HG03025 (cell line): ENCODE measurements around the gene GTPBP10.
A peak's percentile ranks its signal among the peaks of the same experiment; 100 is the strongest.
"Not testable (repeated sequence)": the region's sequence is repeated elsewhere in the genome, so short reads cannot be mapped to it uniquely, and the experiment has no call there.

Source experiments
- ATAC-seq: cut with Tn5 transposase; IDR thresholded peaks from one replicate; pipeline ENCODE4 v1.9.1; 2021; ENCODE audit warnings: mild to moderate bottlenecking, moderate library complexity; ENCODE audit not compliant: unreplicated experiment, low FRiP score

The GTPBP10 gene

DNA sequence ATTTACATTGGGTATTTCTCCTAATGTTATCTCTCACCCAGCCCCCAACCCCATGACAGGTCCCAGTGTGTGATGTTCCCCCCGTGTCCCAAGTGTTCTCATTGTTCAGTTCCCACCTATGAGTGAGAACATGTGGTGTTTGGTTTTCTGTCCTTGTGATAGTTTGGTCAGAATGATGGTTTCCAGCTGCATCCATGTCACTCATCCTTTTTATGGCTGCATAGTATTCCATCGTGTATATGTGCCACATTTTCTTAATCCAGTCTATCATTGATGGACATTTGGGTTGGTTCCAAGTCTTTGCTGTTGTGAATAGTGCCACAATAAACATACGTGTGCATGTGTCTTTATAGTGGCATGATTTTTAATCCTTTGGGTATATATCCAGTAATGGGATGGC is 3.5 kb downstream of the GTPBP10 start:
- not testable (repeated sequence) for ATAC-seq

DNA sequence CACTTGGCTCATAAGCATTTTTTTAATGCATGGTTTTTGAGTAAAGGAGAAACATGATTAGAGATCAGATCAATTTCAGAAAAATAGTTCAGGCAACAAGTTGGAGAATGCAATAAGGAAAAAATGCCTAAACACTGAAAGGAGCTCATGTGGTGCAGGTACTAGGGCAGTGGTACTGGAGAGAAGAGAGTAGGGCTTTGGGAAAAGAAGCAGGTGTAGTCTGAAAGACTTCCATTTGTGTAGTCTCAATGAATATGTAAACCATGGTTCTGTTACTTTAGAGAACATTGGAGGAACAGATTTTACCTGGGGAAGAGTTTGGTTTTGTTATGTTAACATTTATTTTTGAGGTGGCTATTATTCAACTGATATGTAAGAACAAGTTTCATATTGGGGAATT is 5.5 kb downstream of the GTPBP10 start:
- no peak for ATAC-seq

DNA sequence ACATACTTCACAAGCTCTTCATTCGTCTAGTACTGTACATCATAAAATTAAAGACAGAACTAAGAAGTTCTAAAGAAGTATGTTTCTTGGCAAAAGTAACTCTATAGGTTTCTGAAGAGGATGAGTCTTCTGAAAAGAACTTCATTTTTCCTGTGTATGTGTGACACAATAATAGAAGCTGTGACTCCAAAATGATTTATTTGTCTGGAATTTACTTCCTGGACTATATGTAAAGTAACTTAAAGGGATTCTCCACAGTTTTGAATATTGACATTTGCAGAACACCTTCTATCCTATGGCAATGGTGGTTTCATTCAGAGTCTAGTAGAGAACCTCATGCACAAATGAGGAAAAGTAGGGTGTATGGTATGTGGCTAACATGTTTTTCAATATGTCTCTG is 36.9 kb downstream of the GTPBP10 start:
- no peak for ATAC-seq

DNA sequence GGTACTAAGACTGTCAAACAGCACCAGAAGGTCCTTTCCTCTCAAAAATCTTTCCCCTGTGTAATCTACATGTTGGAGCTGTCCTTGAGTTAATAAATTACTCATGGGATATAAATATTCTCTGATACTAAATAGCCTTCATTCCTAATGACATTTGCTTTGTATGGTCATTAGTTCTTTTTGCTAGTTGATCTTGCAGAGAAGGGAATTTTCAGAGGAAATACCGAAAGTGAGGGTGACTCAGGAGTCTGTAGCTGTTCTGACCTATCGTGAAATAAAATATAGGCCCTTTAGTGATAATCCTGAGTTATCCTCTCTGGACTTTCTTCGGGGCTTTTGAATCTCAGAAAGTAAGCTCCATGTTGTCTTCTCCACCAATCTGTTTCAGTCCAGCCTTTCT is 37.3 kb downstream of the GTPBP10 start:
- ATAC-seq: no peak

DNA sequence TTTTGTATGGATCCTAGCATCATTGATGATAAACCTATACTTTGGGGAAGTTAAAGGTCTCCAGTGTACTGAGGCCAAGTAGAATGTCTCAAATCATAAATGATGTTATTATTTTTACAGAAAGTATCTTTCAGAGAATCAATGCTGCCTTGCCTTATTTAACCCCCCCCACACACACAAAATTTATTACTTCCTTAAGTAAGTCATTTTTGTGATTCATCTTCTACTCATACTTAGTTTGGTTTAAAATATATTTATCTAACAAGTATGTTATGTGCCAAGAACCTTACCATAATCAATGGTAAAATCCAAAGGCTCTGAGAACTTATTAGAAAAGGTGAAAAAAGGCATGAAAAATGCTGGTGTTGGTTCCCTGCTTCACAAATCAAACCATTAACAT is 37.9 kb downstream of the GTPBP10 start:
- ATAC-seq: no peak

DNA sequence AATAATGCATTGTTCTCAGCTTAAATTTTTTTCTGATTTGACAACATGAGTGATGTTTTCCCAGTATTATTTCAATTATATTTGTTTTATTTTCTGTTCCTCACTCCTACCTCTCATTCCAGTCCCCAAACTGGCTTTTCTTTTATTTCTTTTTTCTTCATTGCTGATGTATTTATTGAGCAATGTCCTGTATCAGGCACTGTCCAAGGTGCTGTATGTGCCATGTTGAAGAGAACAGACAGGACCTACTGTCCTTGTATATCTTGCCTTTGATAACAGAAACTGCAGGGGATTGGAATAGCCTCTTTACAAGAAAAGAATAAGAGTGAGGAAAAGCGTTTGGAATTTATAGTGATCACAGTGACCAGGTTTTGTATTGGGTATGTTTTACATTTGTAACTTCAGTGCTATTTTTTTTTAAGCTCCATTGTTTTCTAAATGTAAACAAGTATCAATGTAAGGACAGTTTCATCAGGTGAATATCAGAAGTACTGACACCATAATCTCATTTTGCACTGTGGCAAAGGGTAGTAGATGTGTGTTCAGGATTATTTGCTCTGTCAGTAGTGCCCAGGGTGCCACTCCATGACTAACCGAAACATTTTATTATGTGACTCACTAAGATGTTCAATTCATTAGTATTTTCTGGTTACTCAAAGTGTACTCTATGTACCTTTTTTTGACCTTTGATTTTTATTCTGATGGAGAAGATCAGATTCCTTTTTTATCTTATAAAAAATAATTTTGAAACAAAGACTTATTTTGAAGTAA is 41.1 kb downstream of the GTPBP10 start:
- ATAC-seq: no peak

DNA sequence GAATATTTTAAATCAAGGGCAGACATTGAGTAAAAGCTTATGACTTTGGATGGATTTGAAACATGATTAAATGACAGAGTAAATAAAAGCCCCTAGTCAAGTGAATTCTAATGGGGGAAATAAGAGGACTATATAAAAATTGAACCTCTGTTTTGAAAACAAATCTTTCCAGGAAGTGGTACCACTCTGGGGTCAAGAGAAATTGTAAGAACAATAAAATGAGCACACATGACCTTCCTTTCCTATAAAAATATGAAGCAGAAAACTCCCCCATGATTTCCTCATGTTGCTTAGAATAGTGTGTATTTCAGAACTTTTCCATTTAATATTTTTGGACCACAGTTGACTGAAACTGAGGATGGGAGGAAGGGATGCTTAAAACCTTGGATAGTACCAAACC is 44.4 kb downstream of the GTPBP10 start:
- ATAC-seq: no peak

DNA sequence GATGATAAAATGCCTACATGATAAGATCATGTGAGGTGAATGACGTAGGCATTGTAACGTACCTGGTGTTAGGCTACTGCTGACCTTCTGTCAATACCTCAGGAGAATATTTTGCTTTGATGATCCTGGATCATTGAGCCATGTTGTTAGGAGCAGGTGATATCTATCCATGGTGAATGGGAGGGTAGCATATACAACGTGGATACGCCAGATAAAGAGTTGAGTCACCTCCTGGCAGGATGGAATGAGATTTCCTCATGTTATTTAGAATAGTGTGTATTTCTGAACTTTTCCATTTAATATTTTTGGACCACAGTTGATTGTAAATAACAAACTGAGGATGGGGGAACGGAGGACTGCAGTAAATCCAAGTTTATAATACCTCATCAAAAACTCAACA is 45.0 kb downstream of the GTPBP10 start:
- ATAC-seq: no peak

DNA sequence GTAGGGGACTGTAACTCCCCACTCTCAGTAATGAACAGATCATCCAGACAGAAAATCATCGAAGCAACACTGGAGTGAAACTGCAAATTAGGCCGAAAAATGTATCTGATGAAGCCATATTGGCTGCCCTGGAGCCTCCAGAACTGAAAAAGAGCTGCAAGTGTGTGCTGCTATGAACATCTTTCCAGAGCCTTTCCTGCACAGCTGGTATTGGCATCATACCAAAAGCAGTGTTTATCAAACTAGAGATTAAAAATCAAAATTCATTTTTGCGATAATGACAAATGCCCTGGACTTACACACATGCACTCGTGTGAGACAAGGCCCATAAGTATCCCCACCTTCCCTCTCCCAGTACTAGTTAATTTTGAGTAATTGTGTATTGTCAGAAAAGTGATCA is 49.9 kb downstream of the GTPBP10 start:
- ATAC-seq: no peak

DNA sequence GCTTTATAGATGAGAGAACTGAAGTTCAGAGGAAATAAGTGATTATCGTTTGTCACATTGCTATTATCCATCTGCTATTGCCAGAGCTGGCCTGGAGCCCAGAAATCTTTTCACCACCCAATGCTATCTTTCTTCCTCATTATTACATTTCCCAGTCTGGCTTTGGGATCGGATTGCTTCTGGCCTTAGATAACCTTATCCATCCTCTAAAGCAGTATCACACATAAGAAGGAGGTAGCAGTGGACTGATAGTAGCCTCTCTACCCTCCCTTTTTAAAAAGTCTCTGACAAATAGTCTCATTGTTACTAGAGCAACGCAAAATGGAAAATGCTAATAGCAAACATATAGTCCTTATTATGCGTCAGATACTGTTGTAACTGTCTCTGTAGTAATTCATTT is 55.5 kb downstream of the GTPBP10 start:
- ATAC-seq: no peak

DNA sequence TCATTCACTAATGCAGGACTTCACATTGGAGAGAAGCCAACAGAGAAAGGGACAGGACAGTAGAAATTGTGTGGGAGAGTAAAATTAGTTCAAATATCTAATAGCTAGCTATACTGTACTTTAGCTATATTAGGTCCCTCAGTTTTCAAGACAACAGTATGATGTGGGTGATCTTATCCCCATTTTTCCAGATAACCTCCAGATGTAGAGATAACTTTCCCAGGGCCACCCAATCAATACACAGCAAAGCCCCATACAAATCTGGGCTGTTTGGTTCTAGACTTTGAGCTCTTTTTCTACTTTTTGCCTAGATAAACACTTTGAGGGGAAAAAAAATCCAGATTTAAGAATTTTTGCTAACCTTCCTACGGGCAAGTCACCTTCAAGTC is 56.3 kb downstream of the GTPBP10 start:
- ATAC-seq: no peak

DNA sequence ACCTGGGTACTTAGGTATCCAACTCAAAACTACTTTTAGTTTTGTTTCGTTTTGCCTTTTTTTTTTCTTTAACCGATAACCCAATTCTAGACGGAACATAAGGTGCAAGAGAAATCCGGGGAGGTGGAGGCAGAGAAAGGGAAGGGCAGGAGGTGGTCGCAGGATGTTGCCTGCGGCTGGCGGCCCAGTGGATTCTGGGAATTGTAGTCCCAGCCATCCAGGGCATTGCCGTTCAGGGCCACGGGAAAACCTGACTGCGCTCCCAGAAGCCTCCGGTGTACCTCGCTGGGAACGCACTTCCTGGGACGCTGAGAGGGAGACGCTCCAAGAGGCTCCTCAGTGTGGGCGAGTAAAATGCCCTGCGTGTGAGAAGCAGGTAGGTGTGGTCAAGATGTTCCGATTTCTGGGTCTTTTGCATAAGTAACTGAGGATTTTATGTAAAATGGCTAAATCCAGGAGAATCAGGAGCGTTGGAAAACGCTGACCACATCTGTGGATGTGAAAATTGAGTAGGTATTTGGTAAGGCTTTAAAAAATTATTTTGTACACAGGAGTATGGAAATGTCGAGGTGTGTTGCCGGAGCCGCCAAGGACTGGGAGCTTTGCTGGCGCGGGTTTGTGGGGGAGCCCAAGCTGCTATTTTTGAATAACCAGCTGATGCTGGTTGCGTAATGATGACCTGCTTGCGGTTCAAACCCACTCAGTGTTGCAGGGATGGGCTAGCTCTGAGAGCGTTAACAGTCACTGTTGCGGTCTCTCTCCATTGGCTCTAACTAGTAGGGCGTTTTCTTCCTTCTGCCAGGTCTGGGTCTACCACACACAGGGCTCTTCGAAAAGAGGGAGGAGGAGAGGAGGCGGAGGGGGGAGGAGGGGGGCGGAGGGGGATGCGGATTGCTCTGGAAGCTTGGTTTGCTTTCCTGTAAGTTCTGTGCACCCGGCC is 56.9 kb downstream of the GTPBP10 start, which contains the start of gene CLDN12:
Gene CLDN12, plus strand, starts transcription at position 288 of the 940 bp plus-strand sequence. CDS start 9,216 bp downstream, outside the sequence.
- peak; percentile 96 for ATAC-seq

DNA sequence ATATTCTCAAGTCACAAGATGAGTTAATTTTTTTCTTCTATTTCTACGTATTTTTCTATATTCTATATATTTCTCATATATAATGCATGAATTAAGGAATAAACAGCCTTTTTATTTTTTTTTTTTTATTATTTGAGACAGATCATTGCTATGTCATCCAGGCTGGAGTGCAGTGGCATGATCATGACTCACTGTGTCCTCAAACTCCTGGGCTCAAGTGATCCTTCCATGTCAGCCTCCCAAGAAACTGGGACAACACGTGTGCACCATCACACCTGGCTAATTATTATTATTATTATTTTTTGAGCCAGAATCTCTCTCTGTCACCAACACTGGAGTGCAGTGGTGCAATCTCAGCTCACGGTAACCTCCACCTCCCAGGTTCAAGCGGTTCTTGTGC is 58.3 kb downstream of the GTPBP10 start:
- ATAC-seq: no peak

DNA sequence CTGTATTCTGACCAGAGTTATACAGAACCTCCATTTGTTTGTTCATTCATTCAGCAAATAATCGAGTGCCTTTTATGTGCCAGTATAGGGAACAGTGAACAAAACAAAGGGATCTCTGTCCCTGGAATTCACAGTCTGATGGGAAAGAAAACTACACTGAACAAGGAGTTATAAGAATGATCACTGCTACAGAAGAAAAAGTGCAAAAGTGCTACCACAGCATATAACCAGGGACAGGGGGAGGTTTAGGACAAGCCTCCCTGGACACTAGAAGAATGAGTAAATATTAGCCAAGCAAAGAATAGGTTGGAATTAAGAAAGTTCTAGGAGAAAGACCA is 60.9 kb downstream of the GTPBP10 start:
- ATAC-seq: no peak

DNA sequence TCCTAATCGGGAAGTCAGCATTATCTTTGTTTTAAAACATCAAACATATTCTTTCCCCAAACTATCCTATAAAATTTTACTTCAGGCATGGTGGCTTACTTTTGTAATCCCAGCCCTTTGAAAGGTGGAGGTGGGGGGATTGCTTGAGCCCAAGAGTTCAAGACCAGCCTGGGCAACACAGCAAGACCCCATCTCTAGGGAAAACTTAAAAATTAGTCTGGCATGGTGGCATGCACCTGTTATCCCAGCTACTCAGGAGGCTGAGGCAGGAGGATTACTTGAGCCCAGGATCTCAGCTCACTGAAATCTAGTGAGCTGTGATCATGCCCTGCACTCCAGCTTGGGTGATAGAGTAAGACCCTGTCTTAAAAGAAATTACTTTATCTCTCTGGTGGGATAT is 61.6 kb downstream of the GTPBP10 start:
- no peak for ATAC-seq

DNA sequence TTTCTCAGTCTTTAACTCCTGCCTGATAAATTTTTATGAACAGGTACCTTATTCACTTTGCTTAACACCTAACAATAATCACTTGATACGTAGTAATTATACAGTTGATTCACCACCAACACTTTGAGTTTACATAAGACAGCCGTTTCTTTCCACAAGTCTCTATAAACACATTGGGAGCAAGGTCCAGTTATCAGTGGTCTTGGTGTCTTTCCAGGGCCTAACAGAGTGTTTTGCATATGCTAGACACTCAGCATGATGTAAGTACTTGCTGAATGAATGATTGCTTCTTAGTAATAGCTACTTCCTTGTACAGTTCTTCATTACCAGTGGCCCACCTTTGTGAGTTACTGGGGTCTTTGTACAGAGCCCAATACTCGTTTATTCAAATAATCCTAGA is 63.2 kb downstream of the GTPBP10 start:
- ATAC-seq: no peak

DNA sequence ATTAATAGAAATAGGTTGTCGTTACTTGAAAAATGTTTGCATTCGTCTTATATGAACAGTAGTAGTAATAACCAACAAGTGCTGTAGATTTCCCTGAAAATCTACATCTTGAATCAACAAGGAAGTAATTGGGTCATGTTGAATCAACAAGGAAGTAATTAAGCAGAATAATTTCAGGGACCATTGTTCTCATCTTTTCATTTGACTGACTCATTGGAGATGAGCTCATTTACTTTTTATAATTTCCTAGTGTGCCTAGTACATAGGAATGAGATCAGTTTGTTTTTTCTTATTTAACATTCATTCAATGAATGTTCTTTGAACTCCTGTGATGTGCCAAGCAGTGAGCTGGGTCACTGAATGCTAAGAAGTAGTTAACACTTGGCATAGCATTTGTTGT is 65.0 kb downstream of the GTPBP10 start:
- ATAC-seq: no peak

DNA sequence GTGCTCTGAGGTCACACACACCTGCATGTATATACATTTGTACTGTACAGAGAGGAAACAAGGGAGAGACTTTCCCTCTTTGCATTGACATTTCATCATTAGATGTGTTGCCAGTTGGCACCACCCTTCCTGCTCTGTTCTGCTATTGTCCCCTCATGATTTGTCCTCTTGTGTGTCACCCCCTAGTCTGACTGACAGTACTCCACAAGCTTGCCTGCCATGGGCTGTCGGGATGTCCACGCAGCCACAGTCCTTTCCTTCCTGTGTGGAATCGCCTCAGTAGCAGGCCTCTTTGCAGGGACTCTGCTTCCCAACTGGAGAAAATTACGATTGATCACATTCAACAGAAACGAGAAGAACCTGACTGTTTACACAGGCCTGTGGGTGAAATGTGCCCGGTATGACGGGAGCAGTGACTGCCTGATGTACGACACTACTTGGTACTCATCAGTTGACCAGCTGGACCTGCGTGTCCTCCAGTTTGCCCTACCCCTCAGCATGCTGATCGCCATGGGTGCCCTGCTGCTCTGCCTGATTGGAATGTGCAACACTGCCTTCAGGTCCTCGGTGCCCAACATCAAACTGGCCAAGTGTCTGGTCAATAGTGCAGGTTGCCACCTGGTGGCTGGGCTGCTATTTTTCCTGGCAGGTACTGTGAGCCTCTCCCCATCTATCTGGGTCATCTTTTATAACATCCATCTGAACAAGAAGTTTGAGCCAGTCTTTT is 66.1 kb downstream of the GTPBP10 start:
- no peak for ATAC-seq

DNA sequence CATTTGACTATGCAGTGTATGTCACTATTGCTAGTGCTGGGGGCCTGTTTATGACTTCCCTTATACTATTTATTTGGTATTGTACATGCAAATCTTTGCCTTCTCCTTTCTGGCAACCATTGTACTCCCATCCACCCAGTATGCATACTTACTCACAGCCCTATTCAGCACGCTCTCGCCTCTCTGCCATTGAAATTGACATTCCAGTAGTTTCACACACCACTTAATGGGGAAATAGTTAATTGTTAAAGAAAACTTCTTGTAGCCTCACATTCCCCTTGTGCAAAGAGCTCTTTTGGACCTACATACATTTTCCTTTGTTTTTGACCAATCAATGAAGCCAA is 66.6 kb downstream of the GTPBP10 start:
- no peak for ATAC-seq

DNA sequence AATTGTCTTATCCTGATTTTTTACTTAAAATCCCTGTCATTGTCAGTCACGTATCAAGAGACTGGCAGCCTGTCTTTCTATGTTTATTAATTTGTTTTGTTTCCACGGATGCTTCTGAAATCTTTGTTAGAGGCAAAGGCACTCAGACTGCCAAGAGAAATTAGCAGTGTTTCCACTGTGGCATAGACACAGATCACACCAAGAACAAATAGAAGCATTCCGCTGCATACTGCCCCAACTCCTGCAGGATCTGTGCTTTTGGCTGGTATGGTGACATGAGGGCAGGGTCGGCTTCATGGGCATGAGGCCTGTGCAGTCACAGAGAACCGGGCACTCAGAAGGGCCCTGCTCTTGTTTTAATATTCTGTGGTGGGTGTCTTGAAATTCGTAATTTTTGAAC is 75.1 kb downstream of the GTPBP10 start:
- no peak for ATAC-seq

DNA sequence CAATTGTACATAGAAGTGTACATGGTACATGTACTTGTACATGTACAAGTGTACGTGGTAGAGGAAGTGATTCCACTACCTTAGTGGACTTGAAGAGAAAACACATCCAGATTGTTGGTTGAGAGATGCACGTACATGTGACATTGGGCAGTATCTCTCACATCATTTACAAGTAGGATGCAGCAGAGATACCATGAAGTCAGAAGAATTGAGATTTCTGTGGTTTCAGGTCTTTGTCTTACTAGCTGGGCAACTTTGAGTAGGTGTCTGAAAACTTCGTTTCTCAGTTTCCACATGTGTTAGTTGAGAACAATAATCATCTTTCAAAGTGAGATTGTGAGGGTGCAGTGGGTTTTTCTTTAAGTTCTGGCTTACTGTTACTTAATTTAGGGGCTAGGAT is 78.2 kb downstream of the GTPBP10 start:
- ATAC-seq: peak; percentile 98
